CD14-positive monocyte (primary cell): Measurements from ENCODE around the gene HES6. TPM values are rescaled to one million over a fixed set of nuclear protein-coding genes. Genes with fewer than 3 reads are reported as not detected.

ENCODE experiments used
- DNase-seq, 3 donors: peaks; one replicate each; pipeline ENCODE4 v3.0.0-alpha.2; 2011 to 2022
- H2AFZ ChIP-seq: 2 replicates; pipeline ENCODE4 v1.6.0; 2012; ENCODE audit warnings: mild to moderate bottlenecking, low read depth, low read length, inconsistent platforms; ENCODE audit not compliant: insufficient read depth, poor library complexity, severe bottlenecking
- H3K27ac ChIP-seq, 2 donors: 1 replicate in 1 of 2; 2 replicates in 1 of 2; pipeline ENCODE4 v1.5.1; 2012 to 2013; ENCODE audit warnings: low read length in 2 of 2, control low read depth in 1 of 2, inconsistent platforms in 1 of 2, low read depth in 1 of 2, mild to moderate bottlenecking in 1 of 2
- H3K27me3 ChIP-seq, 2 donors: one replicate each; pipeline versions ENCODE4 v1.6.0 to v1.6.1; 2011 to 2013; ENCODE audit warnings: low read length in 2 of 2; ENCODE audit not compliant: control insufficient read depth in 2 of 2, insufficient read depth in 2 of 2
- H3K36me3 ChIP-seq, 2 donors: replicated peaks in 1 of 2; 1 replicate in 1 of 2; 2 replicates in 1 of 2; pipeline versions ENCODE4 v1.5.1 to v1.6.1; 2012 to 2013; ENCODE audit warnings: low read length in 2 of 2, control low read depth in 1 of 2, inconsistent platforms in 1 of 2, mild to moderate bottlenecking in 1 of 2; ENCODE audit not compliant: insufficient read depth in 2 of 2, control insufficient read depth in 1 of 2
- H3K4me1 ChIP-seq, 2 donors: 1 replicate in 1 of 2; 2 replicates in 1 of 2; pipeline versions ENCODE4 v1.5.1 to v1.6.1; 2012 to 2013; ENCODE audit warnings: low read length in 2 of 2, control low read depth in 1 of 2, inconsistent platforms in 1 of 2, mild to moderate bottlenecking in 1 of 2, moderate library complexity in 1 of 2; ENCODE audit not compliant: insufficient read depth in 2 of 2, control insufficient read depth in 1 of 2
- H3K4me2 ChIP-seq: replicated peaks from 2 replicates; pipeline ENCODE3; 2012; ENCODE audit warnings: low read length, moderate library complexity, mild to moderate bottlenecking; ENCODE audit not compliant: poor library complexity, severe bottlenecking; ENCODE audit errors: extremely low read depth
- H3K4me3 ChIP-seq, 3 experiments: fragments of 200-600 bp in 1 of 3; sonication (generic) in 1 of 3; replicated peaks in 1 of 3; 1 replicate in 2 of 3; 2 replicates in 1 of 3; pipeline ENCODE4 v1.5.1; 2011 to 2013; ENCODE audit warnings: low read length in 3 of 3, mild to moderate bottlenecking in 3 of 3, control low read depth in 2 of 3, low read depth in 2 of 3, inconsistent platforms in 1 of 3, moderate library complexity in 1 of 3
- H3K79me2 ChIP-seq: 2 replicates; pipeline ENCODE4 v1.6.0; 2012; ENCODE audit warnings: mild to moderate bottlenecking, control low read depth, inconsistent platforms, low read length, moderate library complexity; ENCODE audit not compliant: insufficient read depth
- H3K9ac ChIP-seq: 2 replicates; pipeline ENCODE4 v1.6.0; 2017; ENCODE audit warnings: low read length, mild to moderate bottlenecking; ENCODE audit not compliant: insufficient read depth, poor library complexity, severe bottlenecking
- H3K9me3 ChIP-seq, 2 donors: replicated peaks in 1 of 2; 1 replicate in 1 of 2; 2 replicates in 1 of 2; pipeline versions ENCODE4 v1.5.1 to v1.6.1; 2012 to 2013; ENCODE audit warnings: low read length in 2 of 2, control low read depth in 1 of 2; ENCODE audit not compliant: control insufficient read depth in 1 of 2, insufficient read depth in 1 of 2
- H4K20me1 ChIP-seq: 2 replicates; pipeline ENCODE4 v1.6.0; 2012; ENCODE audit warnings: mild to moderate bottlenecking, low read length, control low read depth, moderate library complexity; ENCODE audit not compliant: insufficient read depth
- H3K27ac Mint-ChIP-seq, 7 donors: one replicate each; pipeline ENCODE4 v1.8.0; 2020; ENCODE audit warnings: mild to moderate bottlenecking in 7 of 7, mixed read lengths in 7 of 7, moderate library complexity in 6 of 7, inconsistent platforms in 2 of 7
- H3K27me3 Mint-ChIP-seq, 3 donors: one replicate each; pipeline ENCODE4 v1.8.0; 2021 to 2022; ENCODE audit warnings: low read depth in 3 of 3, mild to moderate bottlenecking in 3 of 3, mixed read lengths in 3 of 3, moderate library complexity in 3 of 3, inconsistent platforms in 1 of 3
- H3K36me3 Mint-ChIP-seq, 2 donors: one replicate each; pipeline ENCODE4 v1.8.0; 2020; ENCODE audit warnings: mixed read lengths in 2 of 2, inconsistent platforms in 1 of 2, mild to moderate bottlenecking in 1 of 2
- H3K4me1 Mint-ChIP-seq: one replicate; pipeline ENCODE4 v1.8.0; 2020; ENCODE audit warnings: mild to moderate bottlenecking, mixed read lengths
- H3K4me3 Mint-ChIP-seq, 2 donors: one replicate each; pipeline ENCODE4 v1.8.0; 2020; ENCODE audit warnings: mild to moderate bottlenecking in 2 of 2, mixed read lengths in 2 of 2, moderate library complexity in 1 of 2
- H3K9me3 Mint-ChIP-seq, 7 donors: one replicate each; pipeline ENCODE4 v1.8.0; 2020 to 2022; ENCODE audit warnings: mixed read lengths in 7 of 7, mild to moderate bottlenecking in 6 of 7, moderate library complexity in 6 of 7, inconsistent platforms in 2 of 7
- WGBS: methylation state at CpG from one replicate; pipeline ENCODE4 v1.1.5; 2013; ENCODE audit warnings: missing lambda C conversion rate; ENCODE audit not compliant: insufficient coverage; 5-methylcytosine and 5-hydroxymethylcytosine counted together
- intact Hi-C, 2 donors: fragments of 100-400 bp; cut with micrococcal nuclease; formaldehyde crosslinking; loops; one replicate each; pipeline versions ENCODE4 v1.15.0 to v1.15.1; 2023
- polyA plus RNA-seq, 3 donors: library from polyadenylated mRNA; depleted of rRNA in 1 of 3; unstranded in 2 of 3; stranded (reverse) in 1 of 3; fragments of 300-500 nt in 2 of 3; fragments of >200 nt in 1 of 3; fragmentation: Illumina TruSeq in 2 of 3; gene quantifications; 1 replicate in 2 of 3; 2 replicates in 1 of 3; pipeline ENCODE4 v1.2.3, GENCODE V29; 2012 to 2021
- TF ChIP-seq, protein P1 (sequence below): fragments of 200-600 bp; IDR thresholded peaks from one replicate; pipeline ENCODE4 v1.8.0; 2022; ENCODE audit warnings: antibody characterized with exemption, mild to moderate bottlenecking

Gene HES6
- polyA plus RNA-seq, 3 donors, result 2.1 to 4.0 (median 2.8) TPM

DNA sequence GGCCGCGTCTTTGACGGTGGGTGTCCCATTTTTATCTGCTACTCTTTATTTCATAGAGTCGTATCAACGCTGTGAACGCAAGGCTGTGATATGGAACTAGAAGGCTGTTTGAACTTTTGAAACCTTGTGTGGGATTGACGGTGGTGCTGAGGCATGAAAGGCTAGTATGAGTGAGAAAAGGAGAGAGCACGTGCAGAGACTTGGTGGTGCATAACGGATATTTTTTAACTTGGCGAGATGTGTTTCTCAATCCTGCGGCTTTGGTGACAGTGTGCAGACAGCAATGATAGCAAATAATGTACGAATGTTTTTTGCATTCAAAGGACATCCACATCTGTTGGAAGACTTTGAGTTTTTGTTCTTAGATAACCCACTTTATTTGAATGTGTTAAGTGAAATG, 6.2 kb downstream of the HES6 start:
- Histone ChIP-seq H3K9ac (no peak overlapping the region), H3K27ac (no peak overlapping the region), H2AFZ (no peak overlapping the region), H3K4me2 (no peak overlapping the region), H3K4me1 (peaks cover 27 to 28% of the 10 kb centered on the region in 2 donors), H3K36me3 (no peaks in the 10 kb centered on the region), H3K4me3 (no peak overlapping the region), H3K27me3 (peaks cover 6 to 38% of the 10 kb centered on the region in 2 donors), H3K9me3 (peaks cover 2 to 8% of the 10 kb centered on the region in 2 donors), H4K20me1 (no peaks in the 10 kb centered on the region), H3K79me2 (no peaks in the 10 kb centered on the region)
- intact Hi-C loops, result loop anchor here (2.0 to 10.0 kb wide), 2 partner anchors 55 to 269 kb away; partner anchors contain the start of genes PER2 (in 1 of the 2) and UBE2F (in 1 of the 2)
- TF ChIP-seq, protein P1, sequence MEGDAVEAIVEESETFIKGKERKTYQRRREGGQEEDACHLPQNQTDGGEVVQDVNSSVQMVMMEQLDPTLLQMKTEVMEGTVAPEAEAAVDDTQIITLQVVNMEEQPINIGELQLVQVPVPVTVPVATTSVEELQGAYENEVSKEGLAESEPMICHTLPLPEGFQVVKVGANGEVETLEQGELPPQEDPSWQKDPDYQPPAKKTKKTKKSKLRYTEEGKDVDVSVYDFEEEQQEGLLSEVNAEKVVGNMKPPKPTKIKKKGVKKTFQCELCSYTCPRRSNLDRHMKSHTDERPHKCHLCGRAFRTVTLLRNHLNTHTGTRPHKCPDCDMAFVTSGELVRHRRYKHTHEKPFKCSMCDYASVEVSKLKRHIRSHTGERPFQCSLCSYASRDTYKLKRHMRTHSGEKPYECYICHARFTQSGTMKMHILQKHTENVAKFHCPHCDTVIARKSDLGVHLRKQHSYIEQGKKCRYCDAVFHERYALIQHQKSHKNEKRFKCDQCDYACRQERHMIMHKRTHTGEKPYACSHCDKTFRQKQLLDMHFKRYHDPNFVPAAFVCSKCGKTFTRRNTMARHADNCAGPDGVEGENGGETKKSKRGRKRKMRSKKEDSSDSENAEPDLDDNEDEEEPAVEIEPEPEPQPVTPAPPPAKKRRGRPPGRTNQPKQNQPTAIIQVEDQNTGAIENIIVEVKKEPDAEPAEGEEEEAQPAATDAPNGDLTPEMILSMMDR, result no peak
- H3K27me3 Mint-ChIP-seq, result peaks cover 41 to 85% (median 76%) of the 10 kb centered on the region in 3 donors
- no peak for DNase-seq
- H3K36me3 Mint-ChIP-seq, result peaks cover 0 to 7% of the 10 kb centered on the region in 2 donors
- H3K4me3 Mint-ChIP-seq, result no peak overlapping the region
- H3K4me1 Mint-ChIP-seq, result peaks cover 31% of the 10 kb centered on the region
- peaks cover 2 to 17% (median 6%) of the 10 kb centered on the region in 7 donors for H3K9me3 Mint-ChIP-seq
- H3K27ac Mint-ChIP-seq, result no peak overlapping the region
- WGBS, result 80% methylated on average over 4 of the region's 12 CpGs

DNA sequence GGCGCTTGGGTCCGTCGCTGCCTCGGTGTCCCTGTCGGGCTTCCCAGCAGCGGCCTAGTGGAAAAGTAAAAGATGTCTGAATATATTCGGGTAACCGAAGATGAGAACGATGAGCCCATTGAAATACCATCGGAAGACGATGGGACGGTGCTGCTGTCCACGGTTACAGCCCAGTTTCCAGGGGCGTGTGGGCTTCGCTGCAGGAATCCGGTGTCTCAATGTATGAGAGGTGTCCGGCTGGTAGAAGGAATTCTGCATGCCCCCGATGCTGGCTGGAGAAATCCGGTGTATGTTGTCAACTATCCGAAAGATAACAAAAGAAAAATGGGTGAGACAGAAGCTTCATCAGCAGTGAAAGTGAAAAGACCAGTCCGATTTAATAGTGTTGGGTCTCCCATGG, 8.0 kb downstream of the HES6 start:
- peak overlapping the region in 1 of 3 experiments; percentile 77 for H3K4me3 ChIP-seq
- peaks cover 7 to 9% of the 10 kb centered on the region in 2 donors for H3K36me3 Mint-ChIP-seq
- H3K27ac ChIP-seq, result no peak overlapping the region
- no peaks in the 10 kb centered on the region for H3K9me3 ChIP-seq
- TF ChIP-seq, protein P1, result no peak
- H3K36me3 ChIP-seq, result no peaks in the 10 kb centered on the region
- no peaks in the 10 kb centered on the region for H3K79me2 ChIP-seq
- peak overlapping the region in 1 of 7 donors; percentile 60 for H3K27ac Mint-ChIP-seq
- peaks cover 31% of the 10 kb centered on the region for H3K4me1 Mint-ChIP-seq
- H3K4me3 Mint-ChIP-seq, result peak overlapping the region; percentile 80 to 91
- H3K9me3 Mint-ChIP-seq, result peaks cover 0 to 17% (median 3%) of the 10 kb centered on the region in 7 donors
- no peak for DNase-seq
- H3K4me2 ChIP-seq, result peak overlapping the region; percentile 76
- peaks cover 26 to 76% (median 66%) of the 10 kb centered on the region in 3 donors for H3K27me3 Mint-ChIP-seq
- 53% methylated on average over 21 of the region's 21 CpGs for WGBS
- H3K9ac ChIP-seq, result no peak overlapping the region
- peaks cover 0 to 20% of the 10 kb centered on the region in 2 donors for H3K27me3 ChIP-seq
- no peak overlapping the region for H2AFZ ChIP-seq
- H4K20me1 ChIP-seq, result no peaks in the 10 kb centered on the region
- intact Hi-C loops, result loop anchor here in 1 of 2 donors (10.0 kb wide), 1 partner anchor 267 kb away; the partner anchor contains the start of gene UBE2F
- H3K4me1 ChIP-seq, result peaks cover 26 to 28% of the 10 kb centered on the region in 2 donors
